Measurements from ENCODE around the gene BRD4.
A peak's percentile ranks its signal among the peaks of the same experiment; 100 is the strongest.

The BRD4 gene

DNA sequence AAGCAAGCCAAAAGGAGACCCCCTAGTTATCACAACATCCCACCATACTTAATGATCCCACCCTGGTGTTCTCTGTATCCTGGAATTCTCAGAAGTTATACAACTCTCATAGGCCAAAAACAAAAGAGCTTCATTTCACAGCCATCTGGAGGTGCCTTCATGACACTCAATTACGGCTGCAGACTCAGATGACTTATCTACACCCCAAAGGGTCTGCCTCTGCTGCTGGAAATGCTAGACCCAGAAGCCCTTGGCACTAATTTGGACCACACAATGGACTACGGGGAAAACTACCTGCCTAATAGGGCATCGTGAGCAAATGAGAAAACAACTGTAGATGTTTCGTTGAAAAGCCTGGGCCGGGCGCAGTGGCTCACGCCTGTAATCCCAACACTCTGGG is 40.2 kb downstream of the BRD4 start:
- no peak for DNase-seq (ENCODE audit: low read depth)
- TF ChIP-seq, protein P1, sequence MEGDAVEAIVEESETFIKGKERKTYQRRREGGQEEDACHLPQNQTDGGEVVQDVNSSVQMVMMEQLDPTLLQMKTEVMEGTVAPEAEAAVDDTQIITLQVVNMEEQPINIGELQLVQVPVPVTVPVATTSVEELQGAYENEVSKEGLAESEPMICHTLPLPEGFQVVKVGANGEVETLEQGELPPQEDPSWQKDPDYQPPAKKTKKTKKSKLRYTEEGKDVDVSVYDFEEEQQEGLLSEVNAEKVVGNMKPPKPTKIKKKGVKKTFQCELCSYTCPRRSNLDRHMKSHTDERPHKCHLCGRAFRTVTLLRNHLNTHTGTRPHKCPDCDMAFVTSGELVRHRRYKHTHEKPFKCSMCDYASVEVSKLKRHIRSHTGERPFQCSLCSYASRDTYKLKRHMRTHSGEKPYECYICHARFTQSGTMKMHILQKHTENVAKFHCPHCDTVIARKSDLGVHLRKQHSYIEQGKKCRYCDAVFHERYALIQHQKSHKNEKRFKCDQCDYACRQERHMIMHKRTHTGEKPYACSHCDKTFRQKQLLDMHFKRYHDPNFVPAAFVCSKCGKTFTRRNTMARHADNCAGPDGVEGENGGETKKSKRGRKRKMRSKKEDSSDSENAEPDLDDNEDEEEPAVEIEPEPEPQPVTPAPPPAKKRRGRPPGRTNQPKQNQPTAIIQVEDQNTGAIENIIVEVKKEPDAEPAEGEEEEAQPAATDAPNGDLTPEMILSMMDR (conservative IDR thresholded peaks at IDR 0.05; ENCODE audit: low read depth, low read length): no peak
- no peak overlapping the region for H3K4me3 ChIP-seq (ENCODE audit: low read length)

DNA sequence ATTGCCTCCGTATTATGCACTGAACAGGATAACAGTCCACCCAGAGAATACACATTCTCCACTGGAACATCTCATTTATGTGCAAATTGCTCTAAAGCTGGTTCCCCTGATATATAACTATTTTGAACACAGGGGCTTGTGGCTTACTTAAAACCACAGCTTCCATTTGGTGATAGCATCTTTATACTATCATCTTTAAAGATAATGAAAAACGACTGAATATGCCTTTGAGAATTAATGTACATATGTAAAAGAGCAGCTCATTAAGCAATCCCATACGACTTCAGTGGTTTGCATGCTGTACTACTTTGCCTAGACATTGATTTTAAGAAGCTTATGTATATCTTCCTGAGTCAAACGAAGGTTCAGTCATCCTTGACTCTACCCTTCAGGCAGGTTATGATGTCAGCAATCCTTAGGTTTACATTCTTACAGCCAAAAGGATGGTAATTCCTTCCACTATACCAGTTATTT is 40.8 kb downstream of the BRD4 start:
- TF ChIP-seq, protein P1 (conservative IDR thresholded peaks at IDR 0.05; ENCODE audit: low read depth, low read length): no peak
- DNase-seq (ENCODE audit: low read depth): no peak
- no peak overlapping the region for H3K4me3 ChIP-seq (ENCODE audit: low read length)

DNA sequence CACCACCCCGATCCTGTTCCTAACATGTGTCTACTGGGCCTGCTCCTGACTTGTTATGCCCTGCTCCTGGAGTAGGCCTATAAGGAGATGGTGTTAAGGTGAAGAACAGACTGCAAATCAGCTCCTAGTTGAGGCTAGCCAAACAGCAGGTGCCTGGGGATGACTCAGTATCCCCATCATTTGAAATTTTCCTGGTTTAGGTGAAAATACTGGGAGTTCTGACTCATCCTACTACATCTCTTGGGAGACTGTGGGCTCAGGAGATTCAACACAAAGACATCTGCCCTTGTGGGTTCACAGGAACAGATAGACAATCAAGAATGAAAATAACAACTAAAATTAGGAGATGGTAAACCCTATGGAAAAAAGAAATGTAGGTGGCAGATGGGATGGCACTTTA is 41.2 kb downstream of the BRD4 start:
- DNase-seq (ENCODE audit: low read depth): no peak
- H3K4me3 ChIP-seq (ENCODE audit: low read length): no peak overlapping the region
- TF ChIP-seq, protein P1 (conservative IDR thresholded peaks at IDR 0.05; ENCODE audit: low read depth, low read length): no peak

DNA sequence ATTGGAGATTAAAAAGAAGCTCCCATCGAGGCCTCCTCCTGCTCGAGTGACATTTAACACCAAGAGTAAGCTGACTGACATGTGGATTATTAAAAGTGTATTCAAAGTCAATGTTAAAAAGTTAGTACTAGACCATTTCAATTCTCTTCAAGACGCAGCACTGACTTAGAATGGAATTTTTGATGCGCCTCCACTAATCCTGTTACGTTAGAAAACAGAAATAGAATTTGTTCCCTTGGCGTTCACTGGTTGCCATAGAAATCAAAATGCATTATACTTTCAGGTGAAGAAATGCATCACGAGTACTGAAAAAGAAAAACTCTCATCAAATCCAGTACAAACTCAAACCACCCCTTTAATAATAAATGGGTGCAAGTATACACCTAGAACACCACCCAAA is 42.2 kb downstream of the BRD4 start:
- no peak for DNase-seq (ENCODE audit: low read depth)
- H3K4me3 ChIP-seq (ENCODE audit: low read length): no peak overlapping the region
- TF ChIP-seq, protein P1 (conservative IDR thresholded peaks at IDR 0.05; ENCODE audit: low read depth, low read length): no peak

DNA sequence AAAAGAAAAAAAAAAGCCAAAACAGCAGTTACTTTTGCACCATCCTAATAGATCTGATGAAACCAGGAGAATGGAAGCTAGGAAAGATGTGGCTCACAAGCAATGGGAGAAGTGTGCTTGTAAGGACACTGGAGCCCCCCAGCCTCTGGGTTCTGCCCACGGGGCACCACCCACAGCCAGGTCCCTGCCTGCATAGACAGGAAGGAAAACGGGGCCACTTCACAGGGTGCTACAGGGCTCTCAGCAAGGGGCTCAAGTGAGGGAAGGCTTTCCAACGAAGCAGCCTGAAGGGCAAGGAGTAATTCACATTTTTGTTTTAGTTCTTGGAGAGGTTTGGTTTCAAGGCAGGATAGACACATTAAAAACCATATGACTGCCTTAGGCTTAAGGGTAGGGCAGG is 42.7 kb downstream of the BRD4 start:
- no peak for DNase-seq (ENCODE audit: low read depth)
- TF ChIP-seq, protein P1 (conservative IDR thresholded peaks at IDR 0.05; ENCODE audit: low read depth, low read length): no peak
- H3K4me3 ChIP-seq (ENCODE audit: low read length): no peak overlapping the region

DNA sequence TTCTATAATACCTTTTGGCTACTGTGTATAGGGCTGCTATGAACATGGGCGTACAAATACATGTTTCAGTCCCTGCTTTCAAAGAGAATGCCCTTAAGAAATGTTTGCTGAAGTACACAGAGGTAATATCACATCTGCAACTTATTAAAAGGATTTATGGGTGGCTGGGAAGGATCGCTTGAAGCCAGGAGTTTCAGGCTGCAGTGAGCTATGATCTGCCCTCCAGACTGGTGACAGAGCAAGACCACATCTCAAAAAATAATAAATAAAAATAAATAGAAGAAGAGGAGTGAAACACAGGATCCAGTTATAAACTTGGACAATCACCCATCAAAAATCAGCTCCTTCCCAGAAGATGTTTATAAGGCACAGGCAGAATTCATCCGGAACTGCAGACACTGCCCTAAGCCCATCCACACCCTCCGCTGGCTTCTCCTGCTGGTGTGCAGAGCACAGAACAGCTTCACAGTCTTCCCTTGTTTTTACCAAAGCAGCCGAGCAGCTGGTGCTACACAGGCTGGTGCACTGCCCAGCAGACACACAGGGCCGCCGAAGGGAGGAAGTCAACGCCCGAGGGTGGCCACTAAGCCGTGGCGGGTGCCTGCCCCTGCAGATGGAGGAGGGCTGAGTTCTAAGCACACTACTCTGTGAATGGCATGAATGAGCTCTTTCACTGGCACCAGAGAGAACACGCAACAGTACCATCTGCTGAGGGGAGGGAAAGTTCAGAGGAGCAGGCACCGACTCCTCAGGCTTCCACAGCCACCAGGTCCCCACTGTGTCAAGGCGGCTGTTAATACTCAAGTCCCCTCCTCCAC is 44.0 kb downstream of the BRD4 start:
- DNase-seq (ENCODE audit: low read depth): no peak
- H3K4me3 ChIP-seq (ENCODE audit: low read length): no peak overlapping the region
- TF ChIP-seq, protein P1 (conservative IDR thresholded peaks at IDR 0.05; ENCODE audit: low read depth, low read length): peak; percentile 10

DNA sequence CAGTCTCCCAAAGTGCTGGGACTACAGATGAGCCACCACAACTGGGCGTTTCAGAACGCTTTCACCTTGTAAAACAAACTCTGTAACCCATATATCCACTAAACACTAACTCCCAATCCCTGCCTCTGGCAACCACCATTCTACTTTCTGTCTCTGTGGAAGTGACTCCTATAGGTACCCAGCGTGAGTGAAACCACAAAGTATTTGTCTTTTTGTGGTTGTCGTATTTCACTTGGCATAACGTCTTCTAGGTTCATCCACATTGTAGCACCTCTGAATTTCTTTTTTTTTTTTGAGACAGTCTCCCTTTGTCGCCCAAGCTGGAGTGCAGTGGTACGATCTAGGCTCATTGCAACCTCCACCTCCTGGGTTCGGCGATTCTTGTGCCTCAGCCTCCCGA is 44.8 kb downstream of the BRD4 start:
- H3K4me3 ChIP-seq (ENCODE audit: low read length): no peak overlapping the region
- DNase-seq (ENCODE audit: low read depth): no peak
- TF ChIP-seq, protein P1 (conservative IDR thresholded peaks at IDR 0.05; ENCODE audit: low read depth, low read length): no peak

Data from retinal pigment epithelial cell (primary cell).